T1000 (cell line): ENCODE measurements around the gene SPC24.
A peak's percentile ranks its signal among the peaks of the same experiment; 100 is the strongest.

Source experiments
- DNase-seq: peaks from one replicate; lab custom pipeline; 2025; ENCODE audit warnings: mixed read lengths; lab: John Stamatoyannopoulos, UW

SPC24 gene

DNA sequence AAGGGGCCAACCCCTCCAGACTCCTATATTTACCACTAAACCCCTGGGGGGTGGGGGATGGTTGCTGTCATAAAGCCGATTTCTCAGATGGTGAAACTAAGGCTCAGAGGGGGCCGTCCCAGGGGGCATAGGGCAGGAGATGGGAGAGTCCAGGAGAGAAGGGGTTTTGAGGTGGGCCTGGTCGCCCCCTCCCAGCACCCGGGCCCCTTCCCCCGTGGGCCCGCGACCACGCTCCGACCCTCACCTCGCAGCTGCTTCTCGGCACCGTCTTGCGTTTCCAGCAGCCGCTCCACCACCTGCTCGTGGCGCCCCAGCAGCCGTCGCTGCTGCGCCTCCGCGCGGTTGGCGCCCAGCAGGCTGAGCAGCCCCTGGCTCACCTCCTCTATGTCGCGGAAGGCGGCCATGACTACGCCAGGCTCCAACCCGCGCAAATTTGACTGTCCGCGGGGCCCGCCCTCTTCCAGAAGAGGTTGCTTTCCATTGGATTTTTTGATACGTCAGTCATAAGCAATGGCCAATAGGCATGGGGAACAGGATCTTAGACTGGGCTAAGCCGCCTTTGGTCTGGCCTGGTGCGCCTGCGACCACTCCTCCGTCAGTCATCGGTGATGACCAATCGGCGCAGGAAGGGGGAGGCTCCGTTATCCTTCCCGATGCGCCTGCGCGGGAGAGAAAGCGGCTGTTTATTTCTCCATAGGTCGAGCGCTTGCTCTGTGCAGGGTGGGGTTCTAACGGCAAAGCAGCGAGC is at the start of gene SPC24:
Gene SPC24, minus strand, starts transcription at position 410 of the 748 bp plus-strand sequence. Its CDS starts 6 bp downstream, at position 404.
- DNase-seq: peak; percentile 94

DNA sequence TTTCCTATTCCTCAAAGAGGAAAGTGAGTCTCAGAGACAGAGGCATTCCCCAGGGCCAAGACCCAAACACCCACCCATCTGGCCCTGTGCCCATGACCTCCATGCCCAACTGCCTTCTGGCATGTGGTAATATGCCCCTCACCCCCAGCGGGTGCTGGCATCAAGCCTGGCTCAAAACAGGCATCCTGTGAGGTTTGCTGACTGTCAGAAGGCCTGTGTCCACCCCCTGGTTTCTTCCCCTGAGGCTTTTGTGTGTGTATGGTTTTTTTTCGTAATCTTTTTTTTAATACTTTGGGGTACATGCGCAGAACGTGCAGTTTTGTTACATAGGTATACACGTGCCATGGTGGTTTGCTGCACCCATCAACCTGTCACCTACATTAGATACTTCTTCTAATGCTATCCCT is 49.4 kb upstream of the SPC24 start:
- peak; percentile 22 for DNase-seq

DNA sequence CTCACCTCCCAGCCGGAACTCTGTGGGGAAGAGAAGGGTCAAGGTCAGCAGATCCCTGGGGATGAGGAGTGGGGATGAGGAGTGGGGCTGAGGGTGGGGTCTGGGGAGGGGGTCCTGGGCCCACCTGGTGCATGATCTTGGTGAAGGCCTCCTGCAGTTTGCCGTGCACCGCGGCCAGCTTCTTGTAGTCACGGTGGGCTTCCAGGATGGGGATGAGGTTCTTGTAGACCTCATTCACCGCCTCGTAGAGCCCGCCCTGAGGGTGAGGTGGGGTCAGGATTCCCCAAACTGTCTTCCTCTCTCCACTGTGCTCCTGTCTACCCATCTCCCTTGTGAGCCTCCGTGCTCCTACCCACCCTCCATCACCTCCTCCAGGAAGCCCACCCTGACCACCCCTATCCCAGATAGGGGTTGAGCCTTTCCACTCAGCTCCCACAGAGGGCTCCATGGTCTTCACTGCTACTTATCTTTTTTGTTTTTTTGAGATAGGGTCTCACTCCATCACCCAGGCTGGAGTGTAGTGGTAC is 48.6 kb upstream of the SPC24 start:
- DNase-seq: no peak

GRCh38 chr19:11203194-11204075 is 47.9 kb upstream of the SPC24 start:
- peak; percentile 74 for DNase-seq

DNA sequence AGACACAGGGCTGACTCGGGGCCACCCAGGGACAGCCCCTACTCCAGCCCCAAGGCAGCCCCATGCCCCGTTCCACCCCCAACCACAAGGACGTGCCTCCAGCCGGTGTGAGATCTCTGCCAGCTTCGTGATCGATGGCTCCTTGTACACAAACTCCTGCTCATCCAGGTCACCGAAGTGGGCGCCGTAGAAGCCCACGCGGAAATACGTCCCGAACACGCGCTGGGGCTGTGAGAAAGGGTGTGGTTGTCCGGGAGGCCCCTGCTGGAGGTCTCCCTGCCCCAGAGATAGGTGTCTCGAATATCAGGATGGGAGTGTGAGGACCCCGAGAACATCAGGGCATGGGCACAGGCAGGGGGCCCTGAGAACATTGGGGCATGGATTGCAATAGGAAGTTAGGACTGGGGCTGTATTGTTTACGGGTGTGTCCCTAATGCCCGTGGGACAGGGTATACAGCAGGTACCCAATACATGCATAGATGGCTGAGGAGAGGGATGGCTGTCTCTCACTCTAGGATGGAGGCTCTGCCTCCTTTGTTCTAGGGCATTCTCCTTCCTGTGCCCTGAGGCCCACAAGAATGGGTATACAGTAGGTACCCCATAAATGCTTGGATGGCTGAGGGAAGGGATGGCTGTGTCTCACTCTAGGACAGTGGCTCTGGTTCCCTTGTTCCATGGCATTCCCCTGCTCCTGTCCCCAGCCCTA is 47.1 kb upstream of the SPC24 start:
- DNase-seq: no peak

DNA sequence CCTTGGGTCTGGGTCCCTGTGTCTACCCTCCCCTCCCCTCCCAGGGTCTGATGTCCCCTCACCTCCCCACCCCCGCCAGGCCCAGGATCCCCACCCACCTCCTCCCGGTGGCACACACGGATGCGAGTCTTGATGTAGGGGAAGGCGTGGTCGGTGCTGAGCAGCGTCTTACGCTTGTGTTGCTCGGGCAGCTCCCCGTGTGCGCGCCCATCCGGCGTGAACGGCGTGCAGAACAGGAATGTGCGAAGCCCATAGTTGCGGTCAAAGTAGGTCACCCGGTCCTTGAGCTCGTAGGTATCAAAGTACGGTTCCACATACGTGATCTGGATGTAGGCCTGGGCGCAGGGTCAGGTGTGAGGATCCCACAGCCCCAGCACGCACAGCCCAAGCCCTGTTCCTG is 46.2 kb upstream of the SPC24 start:
- no peak for DNase-seq

DNA sequence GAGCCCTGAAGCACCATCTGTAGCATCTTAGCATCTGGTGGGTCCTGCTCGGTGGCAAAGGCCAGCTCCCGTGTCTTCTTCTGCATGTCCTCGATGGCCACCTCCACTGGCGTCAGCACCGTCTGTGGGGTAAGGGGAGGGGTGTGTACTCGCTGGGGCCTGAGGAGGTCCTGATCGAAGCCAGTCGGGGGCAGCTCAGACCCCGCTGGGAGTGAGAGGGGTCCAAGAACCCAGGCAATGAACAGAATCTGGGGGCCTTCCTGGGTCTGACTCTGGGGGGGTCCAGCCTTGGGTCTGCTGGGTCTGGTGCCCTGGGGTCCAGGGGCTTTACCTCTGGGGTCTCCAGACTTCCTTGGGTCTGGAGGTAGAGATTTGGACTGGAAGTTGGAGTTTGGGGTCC is 45.3 kb upstream of the SPC24 start:
- no peak for DNase-seq

- DNase-seq: no peak
Measured at GRCh38 chr19:11200015-11200574, 44.5 kb upstream of the SPC24 start.

- DNase-seq: no peak
Measured at GRCh38 chr19:11199517-11199916, 43.9 kb upstream of the SPC24 start.

GRCh38 chr19:11198769-11199424 is 43.3 kb upstream of the SPC24 start:
- DNase-seq: no peak

- DNase-seq: no peak
Measured at GRCh38 chr19:11198175-11198534, 42.6 kb upstream of the SPC24 start.

DNA sequence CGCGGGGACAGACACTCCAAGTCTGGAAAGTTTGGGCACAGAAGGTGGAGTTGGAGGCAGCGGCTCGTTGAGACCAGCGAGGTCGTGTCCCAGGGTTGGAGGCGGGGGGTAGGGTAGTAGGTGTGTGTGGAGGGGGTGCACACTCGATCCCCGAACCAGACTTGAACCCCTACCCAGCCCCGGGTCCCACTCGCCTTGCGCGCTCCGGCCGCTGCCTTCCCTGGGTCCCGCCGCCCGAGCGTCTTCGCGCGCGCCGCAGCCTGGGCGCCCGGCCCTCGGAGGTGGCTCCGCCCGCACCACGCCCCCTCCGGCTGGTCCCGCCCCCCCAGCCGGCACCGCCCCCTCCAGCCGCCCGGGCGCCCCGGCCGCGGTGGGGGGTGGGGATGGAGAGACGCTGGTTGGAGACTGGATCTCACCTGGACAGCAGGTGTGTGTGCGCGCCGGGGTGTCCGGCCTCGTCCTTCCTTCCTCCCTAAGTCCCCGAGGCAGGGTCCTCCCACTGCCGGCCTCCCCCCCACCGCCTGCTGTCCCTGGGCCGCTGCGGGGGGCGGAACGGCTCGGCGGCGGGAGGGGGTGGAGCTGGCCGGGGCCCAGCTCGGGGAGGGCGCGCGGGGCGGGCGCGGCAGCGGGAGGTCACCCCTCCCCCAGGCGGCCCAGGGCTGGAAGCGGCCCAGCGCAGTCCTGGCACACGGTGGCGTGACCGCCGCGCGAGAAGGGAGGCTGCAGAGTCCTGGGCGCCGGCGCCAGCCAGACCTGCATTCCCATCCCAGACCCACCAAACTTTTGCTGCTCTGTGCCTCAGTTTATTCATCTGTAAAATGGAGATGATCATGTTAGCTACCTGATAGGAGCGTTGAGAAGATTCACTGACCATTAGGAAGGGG is 42.0 kb upstream of the SPC24 start, which contains the start of gene KANK2:
Gene KANK2, minus strand, starts transcription at position 255 of the 884 bp plus-strand sequence. CDS start 3,034 bp downstream, outside the sequence.
- peak; percentile 85 for DNase-seq

DNA sequence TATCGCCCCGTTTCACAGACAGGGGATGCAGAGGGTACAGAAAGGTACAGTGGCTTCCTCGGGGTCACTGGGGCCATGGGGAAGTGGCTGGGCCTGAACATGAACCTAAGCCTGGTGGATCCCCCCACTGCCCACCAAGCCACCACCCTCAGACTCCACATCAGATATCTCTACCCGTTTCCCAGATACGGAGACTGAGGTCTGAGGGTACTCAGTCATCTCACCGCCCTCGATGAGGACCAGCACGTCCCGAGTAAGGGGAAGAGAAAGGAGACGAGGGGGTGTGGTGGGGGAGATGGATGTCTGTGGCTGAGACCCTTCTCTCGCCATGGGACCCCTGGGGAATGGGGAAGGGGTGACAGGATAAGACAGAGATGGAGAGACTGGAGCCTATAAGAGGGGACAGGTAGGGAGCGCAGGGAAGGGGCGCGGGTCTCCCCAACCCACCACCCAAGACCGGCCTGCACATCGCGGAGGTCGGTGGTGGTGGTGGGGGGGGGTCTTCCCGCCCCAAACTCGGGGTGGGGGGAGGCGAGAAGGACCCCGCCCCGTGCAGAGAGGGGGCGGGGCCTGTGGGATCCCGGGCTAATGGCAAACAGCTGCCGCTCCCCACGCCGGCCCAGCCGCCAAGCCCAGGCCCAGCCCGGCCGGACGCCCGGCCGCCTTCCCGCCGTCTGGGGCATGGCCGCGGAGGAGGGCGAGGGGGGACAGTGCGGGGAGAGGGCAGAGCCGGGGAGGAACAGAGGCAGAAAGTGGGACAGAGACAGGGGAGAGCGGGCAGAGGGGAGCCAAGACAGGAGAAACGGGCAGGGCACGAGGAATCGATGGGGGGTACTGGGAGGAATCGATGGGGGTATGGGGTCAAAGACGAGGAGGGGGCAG is 41.1 kb upstream of the SPC24 start:
- no peak for DNase-seq

DNA sequence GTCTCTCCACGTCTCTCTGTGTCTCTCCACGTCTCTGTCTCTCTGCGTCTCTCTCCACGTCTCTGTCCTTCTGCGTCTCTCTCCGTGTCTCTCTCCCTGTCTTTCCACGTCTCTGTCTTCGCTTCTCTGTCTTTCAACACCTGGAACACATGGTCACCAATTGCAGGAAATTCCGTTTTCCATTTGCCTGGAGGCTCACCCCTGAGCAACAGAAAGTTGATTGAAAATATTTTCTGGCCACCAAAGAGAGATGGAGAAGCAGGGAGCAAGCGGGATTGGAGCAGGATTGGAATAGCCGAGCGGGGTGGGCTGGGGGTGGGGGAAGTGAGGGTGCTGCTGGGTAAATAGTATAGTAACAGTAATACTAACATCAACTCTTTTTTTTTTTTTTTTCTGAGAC is 40.1 kb upstream of the SPC24 start:
- no peak for DNase-seq

GRCh38 chr19:11194656-11195558 is 39.3 kb upstream of the SPC24 start:
- no peak for DNase-seq

DNA sequence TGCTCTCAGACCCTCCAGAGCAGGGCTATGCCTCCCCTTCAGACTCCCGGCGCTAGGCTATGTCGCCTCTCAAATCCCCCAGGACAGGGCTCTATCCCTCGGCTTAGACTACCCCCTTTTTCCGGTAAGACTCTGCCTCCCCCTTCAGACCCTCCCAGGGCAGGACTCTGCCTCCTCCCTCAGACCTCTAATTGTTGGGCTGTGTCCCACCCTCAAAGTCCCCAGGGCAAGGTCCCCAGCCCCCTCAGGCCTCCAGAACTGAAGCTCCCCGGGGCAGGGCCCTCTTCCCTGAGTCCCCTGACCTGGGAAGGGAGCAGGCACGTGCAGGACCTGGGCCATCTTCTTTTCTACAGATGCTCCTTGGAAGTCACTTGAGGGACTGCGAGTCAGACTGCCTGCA is 38.6 kb upstream of the SPC24 start:
- DNase-seq: no peak

DNA sequence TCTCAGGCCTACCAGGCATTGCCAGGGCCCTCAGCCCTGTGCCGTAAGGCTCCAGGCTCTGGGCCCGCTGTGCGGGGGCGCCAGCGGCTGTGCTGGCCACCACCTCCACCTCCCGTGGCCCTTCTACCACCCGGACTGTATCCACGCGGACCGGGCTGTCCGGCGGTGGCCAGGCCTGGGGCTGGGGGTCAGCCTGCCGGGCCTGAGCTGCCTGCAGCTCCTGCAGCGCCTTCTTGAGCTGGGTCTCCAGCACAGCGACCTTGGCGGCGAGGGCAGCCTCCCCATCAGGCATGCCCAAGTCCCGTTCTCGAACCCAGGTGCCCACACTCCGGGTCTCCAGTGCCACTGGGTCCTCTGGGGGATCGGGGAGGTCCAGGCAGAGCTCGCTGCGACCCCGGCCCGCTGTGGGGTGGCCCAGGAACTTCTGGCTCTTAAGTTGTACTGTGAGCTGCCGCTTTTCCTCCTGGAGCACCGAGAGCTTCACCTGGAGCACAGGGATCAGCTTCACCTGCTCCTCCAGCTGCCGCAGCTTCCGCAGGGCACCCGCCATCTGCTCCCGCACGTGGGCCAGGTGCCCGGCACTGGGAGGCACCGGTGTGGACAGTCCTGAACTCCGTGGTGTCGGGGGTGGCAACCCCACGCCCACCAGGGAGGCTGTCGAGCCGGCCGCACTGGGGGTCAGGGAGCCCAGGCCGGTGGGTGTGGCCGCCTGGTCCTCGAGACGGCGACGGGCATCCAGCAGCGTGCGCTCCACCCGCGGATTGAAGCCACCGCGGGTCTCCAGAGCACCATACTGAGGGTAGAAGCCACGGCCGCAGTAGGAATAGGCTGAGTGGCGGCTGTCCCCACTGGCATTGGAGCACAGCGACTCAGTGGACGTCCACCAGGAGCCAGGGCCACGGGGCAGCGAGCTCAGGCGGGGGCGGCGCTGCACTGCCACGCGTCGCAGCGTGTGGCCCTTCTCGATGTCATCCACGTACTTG is 37.7 kb upstream of the SPC24 start:
- DNase-seq: no peak
